Measurements from ENCODE around the gene MPST.

DNA sequence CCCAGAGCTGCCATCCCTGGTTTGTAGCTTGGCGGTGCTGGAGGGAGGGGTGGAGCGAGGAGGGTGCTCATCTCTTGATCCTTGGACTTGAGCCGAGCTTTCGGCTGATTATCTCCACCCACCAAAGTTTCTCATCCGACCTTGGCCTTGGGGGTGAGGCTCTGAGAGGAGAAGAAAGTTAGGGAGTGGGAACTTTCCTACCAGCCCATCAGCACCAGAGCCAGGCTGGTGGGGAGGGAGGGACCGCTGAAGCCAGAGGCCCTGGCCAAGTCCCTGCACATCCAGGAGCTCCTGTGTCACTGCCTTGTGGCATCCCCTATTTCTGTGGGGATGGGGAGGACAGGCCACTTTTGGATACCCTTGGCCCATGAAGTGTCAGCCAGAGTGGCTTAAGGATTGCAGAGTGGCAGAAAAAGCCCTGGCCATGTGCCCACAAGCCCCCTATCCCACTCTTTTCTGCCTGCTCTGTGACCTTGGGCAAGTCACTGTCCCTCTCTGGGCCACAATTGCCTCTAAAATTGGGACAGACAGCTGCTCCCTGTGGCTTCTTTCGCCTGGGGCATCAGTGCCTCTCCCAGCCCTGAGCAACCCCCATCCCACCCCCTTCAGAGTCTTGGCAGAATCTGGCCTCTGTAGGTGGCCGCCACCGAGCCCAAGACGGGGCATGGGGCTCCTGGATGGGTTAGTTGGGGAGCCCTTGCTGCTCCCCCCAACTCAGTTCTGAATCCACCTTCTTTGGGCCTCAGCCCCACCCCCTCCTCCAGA is 42.3 kb downstream of the MPST start:
- TF ChIP-seq, protein P1, sequence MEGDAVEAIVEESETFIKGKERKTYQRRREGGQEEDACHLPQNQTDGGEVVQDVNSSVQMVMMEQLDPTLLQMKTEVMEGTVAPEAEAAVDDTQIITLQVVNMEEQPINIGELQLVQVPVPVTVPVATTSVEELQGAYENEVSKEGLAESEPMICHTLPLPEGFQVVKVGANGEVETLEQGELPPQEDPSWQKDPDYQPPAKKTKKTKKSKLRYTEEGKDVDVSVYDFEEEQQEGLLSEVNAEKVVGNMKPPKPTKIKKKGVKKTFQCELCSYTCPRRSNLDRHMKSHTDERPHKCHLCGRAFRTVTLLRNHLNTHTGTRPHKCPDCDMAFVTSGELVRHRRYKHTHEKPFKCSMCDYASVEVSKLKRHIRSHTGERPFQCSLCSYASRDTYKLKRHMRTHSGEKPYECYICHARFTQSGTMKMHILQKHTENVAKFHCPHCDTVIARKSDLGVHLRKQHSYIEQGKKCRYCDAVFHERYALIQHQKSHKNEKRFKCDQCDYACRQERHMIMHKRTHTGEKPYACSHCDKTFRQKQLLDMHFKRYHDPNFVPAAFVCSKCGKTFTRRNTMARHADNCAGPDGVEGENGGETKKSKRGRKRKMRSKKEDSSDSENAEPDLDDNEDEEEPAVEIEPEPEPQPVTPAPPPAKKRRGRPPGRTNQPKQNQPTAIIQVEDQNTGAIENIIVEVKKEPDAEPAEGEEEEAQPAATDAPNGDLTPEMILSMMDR (conservative IDR thresholded peaks at IDR 0.05; ENCODE audit: low read depth, low read length), result no peak
- TF ChIP-seq EZH2 (IDR thresholded peaks at IDR 0.05; ENCODE audit: borderline replicate concordance, low read depth, low read length, poor library complexity, severe bottlenecking), result no peak

Measured in A673 (cell line).